A549 (cell line): ENCODE measurements around the gene TJP1. TPM values are rescaled to one million over a fixed set of nuclear protein-coding genes. Genes with fewer than 3 reads are reported as not detected.

Experiments
- ATAC-seq, 2 experiments: fragments of 200-7000 bp in 1 of 2; fragments of >200 bp in 1 of 2; cut with Nextera tagmentation in 1 of 2; cut with Tn5 transposase in 1 of 2; 3 replicates each; pipeline versions ENCODE4 v1.8.0 to v1.9.1; 2018 to 2020; ENCODE audit warnings: mild to moderate bottlenecking in 1 of 2, moderate library complexity in 1 of 2
- CTCF ChIA-PET: fragments of 300-600 bp; sonication (Branson Sonifier 250); formaldehyde crosslinking; extraction: SDS; loops from one replicate; lab custom pipeline; 2021; ENCODE audit warnings: antibody characterized with exemption, inconsistent platforms; lab: Yijun Ruan, JAX
- POLR2A ChIA-PET: fragments of 350-600 bp; formaldehyde crosslinking; extraction: SDS; loops from one replicate; lab custom pipeline; 2021; ENCODE audit warnings: antibody characterized with exemption, inconsistent platforms; lab: Yijun Ruan, JAX
- DNase-seq, 2 experiments: peaks; one replicate each; pipeline versions ENCODE4 v3.0.0 to v3.0.0-alpha.2; 2011 to 2016; ENCODE audit warnings: low read depth in 1 of 2, low spot score in 1 of 2
- FAIRE-seq: peaks from 2 replicates; lab custom pipeline; 2011; peaks lifted over from hg19 to GRCh38; lab: Jason Lieb, UNC
- H3K27ac ChIP-seq, 2 experiments: fragments of >200 bp; sonication (Bioruptor Twin); formaldehyde crosslinking; 3 replicates each; pipeline ENCODE4 v1.5.1; 2016 to 2017
- H3K4me1 ChIP-seq: fragments of >200 bp; sonication (Bioruptor Twin); formaldehyde crosslinking; 3 replicates; pipeline ENCODE4 v1.6.1; 2016
- H3K4me2 ChIP-seq: fragments of >200 bp; sonication (Bioruptor Twin); formaldehyde crosslinking; 3 replicates; pipeline ENCODE4 v1.6.1; 2016
- H3K4me3 ChIP-seq: fragments of >200 bp; sonication (Bioruptor Twin); formaldehyde crosslinking; 3 replicates; pipeline ENCODE4 v1.5.1; 2016
- H3K9me3 ChIP-seq: fragments of >200 bp; sonication (Bioruptor Twin); formaldehyde crosslinking; 3 replicates; pipeline ENCODE4 v1.6.1; 2016
- CHD2 ChIP-seq: fragments of 150-350 bp; IDR thresholded peaks from 2 replicates; pipeline ENCODE4 v1.6.1; 2014; ENCODE audit warnings: low read length; ENCODE audit not compliant: partially characterized antibody
- EHMT2 ChIP-seq: fragments of 200-600 bp; sonication (generic); IDR thresholded peaks from 2 replicates; pipeline ENCODE4 v1.6.1; 2016; ENCODE audit warnings: antibody characterized with exemption, low read depth, mild to moderate bottlenecking, moderate library complexity
- FOXS1 ChIP-seq: fragments of 250-450 bp; sonication (Bioruptor Pico); IDR thresholded peaks from 2 replicates; pipeline ENCODE4 v1.5.0; 2020; ENCODE audit warnings: mild to moderate bottlenecking, moderate library complexity
- GATA3 ChIP-seq: IDR thresholded peaks from 2 replicates; pipeline ENCODE4 v1.6.1; 2012; ENCODE audit warnings: borderline replicate concordance
- HOXB13 ChIP-seq: fragments of 250-450 bp; sonication (Bioruptor Pico); IDR thresholded peaks from 2 replicates; pipeline ENCODE4 v1.5.0; 2020; ENCODE audit warnings: low read depth, mild to moderate bottlenecking, moderate library complexity
- JUN ChIP-seq, 2 experiments: fragments of >200 bp; sonication (Bioruptor Twin); formaldehyde crosslinking; IDR thresholded peaks; 2 replicates in 1 of 2; 3 replicates in 1 of 2; pipeline ENCODE4 v1.6.1; 2016 to 2017
- KDM1A ChIP-seq: fragments of 200-600 bp; sonication (generic); IDR thresholded peaks from 2 replicates; pipeline ENCODE4 v1.6.1; 2016; ENCODE audit warnings: low read depth, mild to moderate bottlenecking
- MAFK ChIP-seq: fragments of 450-650 bp; IDR thresholded peaks from 2 replicates; pipeline ENCODE4 v1.6.1; 2014; ENCODE audit not compliant: partially characterized antibody
- POLR2A ChIP-seq: IDR thresholded peaks from 2 replicates; pipeline ENCODE4 v1.6.1; 2012; ENCODE audit warnings: mild to moderate bottlenecking, low read length
- RAD21 ChIP-seq, 2 experiments: fragments of >200 bp in 1 of 2; sonication (Bioruptor Twin) in 1 of 2; formaldehyde crosslinking in 1 of 2; IDR thresholded peaks in 1 of 2; conservative IDR thresholded peaks in 1 of 2; 2 replicates in 1 of 2; 3 replicates in 1 of 2; pipeline ENCODE4 v1.6.1; 2012 to 2018; ENCODE audit warnings: inconsistent platforms in 1 of 2
- REST ChIP-seq: fragments of 200-600 bp; sonication (generic); IDR thresholded peaks from 2 replicates; pipeline ENCODE4 v1.6.1; 2016; ENCODE audit warnings: antibody characterized with exemption, mild to moderate bottlenecking, moderate library complexity
- RFX5 ChIP-seq: fragments of 450-650 bp; IDR thresholded peaks from 2 replicates; pipeline ENCODE4 v1.7.1; 2014; ENCODE audit warnings: antibody characterized with exemption, mild to moderate bottlenecking, moderate library complexity
- SREBF2 ChIP-seq: fragments of 450-650 bp; IDR thresholded peaks from 2 replicates; pipeline ENCODE4 v1.6.1; 2014; ENCODE audit warnings: mild to moderate bottlenecking, moderate library complexity
- ZC3H11A ChIP-seq: fragments of 450-650 bp; IDR thresholded peaks from 2 replicates; pipeline ENCODE4 v1.6.1; 2014; ENCODE audit warnings: antibody characterized with exemption, mild to moderate bottlenecking
- ZFP36 ChIP-seq: fragments of 450-650 bp; IDR thresholded peaks from 2 replicates; pipeline ENCODE4 v1.6.1; 2014; ENCODE audit warnings: borderline replicate concordance; ENCODE audit not compliant: partially characterized antibody
- ZSCAN20 ChIP-seq: fragments of 250-450 bp; sonication (Bioruptor Pico); IDR thresholded peaks from 2 replicates; pipeline ENCODE4 v1.8.0; 2022; ENCODE audit warnings: mild to moderate bottlenecking, moderate library complexity
- WGBS: methylation state at CpG from one replicate; pipeline ENCODE4 v1.1.6; 2017; ENCODE audit errors: missing lambda C conversion rate; 5-methylcytosine and 5-hydroxymethylcytosine counted together
- polyA plus RNA-seq, 4 experiments: library from polyadenylated mRNA; depleted of rRNA in 3 of 4; stranded (reverse); fragments of >200 nt; fragmentation: RNase III in 1 of 4; extraction: RNeasy Plus Mini Kit Qiagen cat#74134 plus additional on column Dnase treatment in 1 of 4; gene quantifications; 2 replicates in 3 of 4; 3 replicates in 1 of 4; pipeline ENCODE4 v1.2.3, GENCODE V29; 2011 to 2017
- TF ChIP-seq, protein P1 (sequence below): fragments of >200 bp; sonication (Bioruptor Twin); formaldehyde crosslinking; IDR thresholded peaks from 3 replicates; pipeline ENCODE4 v1.6.1; 2016
- TF ChIP-seq, protein P2 (sequence below): IDR thresholded peaks from 2 replicates; pipeline ENCODE4 v1.6.1; 2012

The TJP1 gene
- polyA plus RNA-seq, 2 of the 4 experiments (the other 2 are of a cell fraction), result 55.0 to 179 TPM

GRCh38 chr15:29677871-29678461 lies 144.3 kb downstream of the TJP1 start:
- H3K4me2 ChIP-seq, result peak overlapping the region; percentile 92
- peak overlapping the region; percentile 80 for H3K4me3 ChIP-seq
- no peak for ATAC-seq
- no peak for FAIRE-seq
- 82% methylated on average over 9 of the region's 10 CpGs for WGBS
- TF ChIP-seq JUN (IDR thresholded peaks at IDR 0.05) (0 out of 5 replicates have a peak, but pooled peaks of 1 of the 2 experiments have one; percentile 9), HOXB13 (CRISPR knock-in tag) (no peak), GATA3 (no peak), KDM1A (no peak), RFX5 (no peak), FOXS1 (CRISPR knock-in tag) (no peak), RAD21 (conservative IDR thresholded peaks at IDR 0.05 in 1 of 2, IDR thresholded peaks at IDR 0.05 in 1 of 2) (no peak)
- TF ChIP-seq, protein P1, sequence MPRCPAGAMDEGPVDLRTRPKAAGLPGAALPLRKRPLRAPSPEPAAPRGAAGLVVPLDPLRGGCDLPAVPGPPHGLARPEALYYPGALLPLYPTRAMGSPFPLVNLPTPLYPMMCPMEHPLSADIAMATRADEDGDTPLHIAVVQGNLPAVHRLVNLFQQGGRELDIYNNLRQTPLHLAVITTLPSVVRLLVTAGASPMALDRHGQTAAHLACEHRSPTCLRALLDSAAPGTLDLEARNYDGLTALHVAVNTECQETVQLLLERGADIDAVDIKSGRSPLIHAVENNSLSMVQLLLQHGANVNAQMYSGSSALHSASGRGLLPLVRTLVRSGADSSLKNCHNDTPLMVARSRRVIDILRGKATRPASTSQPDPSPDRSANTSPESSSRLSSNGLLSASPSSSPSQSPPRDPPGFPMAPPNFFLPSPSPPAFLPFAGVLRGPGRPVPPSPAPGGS, result no peak
- ChIA-PET POLR2A (interaction anchor here (1.4 kb wide), 1 partner anchor 9 kb away, joined by 3 read pairs; no protein-coding TSS in a partner anchor), CTCF (interaction anchor here (1.0 to 4.2 kb wide), 10 partner anchors 9 to 365 kb away, joined by 3 to 25 read pairs (median 3); no protein-coding TSS in a partner anchor)
- peaks cover 53% of the 10 kb centered on the region for H3K4me1 ChIP-seq
- no peak for DNase-seq
- no peaks in the 10 kb centered on the region for H3K9me3 ChIP-seq
- peak overlapping the region; percentile 91 to 93 for H3K27ac ChIP-seq

GRCh38 chr15:29677455-29677854 lies 144.8 kb downstream of the TJP1 start:
- 47% methylated on average over 4 of the region's 4 CpGs for whole genome bisulfite sequencing

DNA sequence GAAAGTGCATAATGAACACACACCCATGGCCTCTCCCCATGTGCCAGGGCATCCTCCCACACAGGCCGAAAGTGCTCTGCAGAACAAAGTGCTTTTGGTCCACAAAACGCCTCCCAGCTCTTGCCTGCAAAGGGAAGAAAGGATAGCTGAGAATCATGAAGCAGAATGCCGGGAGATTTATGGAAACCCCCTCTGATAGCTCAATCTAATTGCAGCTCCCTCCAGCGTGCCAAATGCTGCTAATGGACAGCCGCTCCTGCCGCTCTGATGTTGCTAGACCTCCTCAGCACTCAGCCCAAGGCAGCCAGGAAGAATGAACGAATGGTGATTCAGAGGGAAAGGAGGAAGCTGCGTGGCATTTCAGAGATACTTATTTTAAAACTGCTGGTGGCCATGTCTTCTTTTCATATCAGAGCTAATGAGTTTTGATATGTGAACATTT lies 145.3 kb downstream of the TJP1 start:
- ATAC-seq (no peak), DNase-seq (peak in 1 of 2 experiments; percentile 43), FAIRE-seq (peak; percentile 54)
- ChIA-PET CTCF (interaction anchor here (0.8 to 4.2 kb wide), 8 partner anchors 8 to 366 kb away, joined by 3 to 25 read pairs (median 8); no protein-coding TSS in a partner anchor), POLR2A (no interaction called here)
- 3% methylated on average over 8 of the region's 8 CpGs for WGBS
- H3K27ac ChIP-seq, result peak overlapping the region; percentile 91 to 93
- peak overlapping the region; percentile 80 for H3K4me3 ChIP-seq
- no peak for TF ChIP-seq SREBF2
- no peak for TF ChIP-seq CHD2
- TF ChIP-seq POLR2A, result peak; percentile 16; the same call in 1 of the 2 replicates
- no peak for TF ChIP-seq RAD21 (conservative IDR thresholded peaks at IDR 0.05 in 1 of 2, IDR thresholded peaks at IDR 0.05 in 1 of 2)
- peak in 1 of 2 experiments; percentile 19; a peak in 1 of 5 replicates for TF ChIP-seq JUN (IDR thresholded peaks at IDR 0.05)
- no peak for TF ChIP-seq HOXB13 (CRISPR knock-in tag)
- TF ChIP-seq ZSCAN20 (CRISPR knock-in tag), result no peak
- no peak for TF ChIP-seq REST
- TF ChIP-seq, protein P2, sequence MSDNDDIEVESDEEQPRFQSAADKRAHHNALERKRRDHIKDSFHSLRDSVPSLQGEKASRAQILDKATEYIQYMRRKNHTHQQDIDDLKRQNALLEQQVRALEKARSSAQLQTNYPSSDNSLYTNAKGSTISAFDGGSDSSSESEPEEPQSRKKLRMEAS, result peak; percentile 44; the same call in 1 of the 2 replicates
- TF ChIP-seq ZC3H11A, result no peak
- no peak for TF ChIP-seq EHMT2
- peak overlapping the region; percentile 92 for H3K4me2 ChIP-seq
- peaks cover 53% of the 10 kb centered on the region for H3K4me1 ChIP-seq
- H3K9me3 ChIP-seq, result no peaks in the 10 kb centered on the region

More at GRCh38 chr15:29677455-29677854, 144.8 kb downstream of the TJP1 start:
- Histone ChIP-seq H3K9me3 (no peaks in the 10 kb centered on the region), H3K4me1 (peaks cover 53% of the 10 kb centered on the region), H3K4me3 (peak overlapping the region; percentile 80), H3K27ac (peak overlapping the region; percentile 91 to 93), H3K4me2 (peak overlapping the region; percentile 92)
- ATAC-seq, result no peak
- TF ChIP-seq ZFP36 (peak; percentile 69), MAFK (no peak)
- DNase-seq, result no peak
- POLR2A ChIA-PET, result interaction anchor here (1.4 kb wide), 1 partner anchor 10 kb away, joined by 3 read pairs; no protein-coding TSS in a partner anchor
- FAIRE-seq, result no peak
- CTCF ChIA-PET, result interaction anchor here (1.0 to 4.2 kb wide), 8 partner anchors 8 to 365 kb away, joined by 3 to 25 read pairs (median 6); no protein-coding TSS in a partner anchor
